Measurements from ENCODE around the gene KRT81. TPM values are rescaled to one million over a fixed set of nuclear protein-coding genes. Genes with fewer than 3 reads are reported as not detected.
A peak's percentile ranks its signal among the peaks of the same experiment; 100 is the strongest.
"Not testable (repeated sequence)": the region's sequence is repeated elsewhere in the genome, so short reads cannot be mapped to it uniquely, and the experiment has no call there.

The KRT81 gene
- total RNA-seq, 2 experiments from 2014 or later: not detected

- H3K9me3 Mint-ChIP-seq; H3K4me3 Mint-ChIP-seq; H3K36me3 Mint-ChIP-seq (ENCODE audit: low read depth); POLR2A ChIA-PET; H3K4me1 Mint-ChIP-seq (ENCODE audit: low read depth); intact Hi-C loops (cut with micrococcal nuclease); H3K27ac Mint-ChIP-seq: not testable (repeated sequence)
- TF ChIP-seq CTCF (IDR thresholded peaks at IDR 0.05): peak; percentile 19
- ATAC-seq: peak; percentile 34
- peaks cover 17% of the 10 kb centered on the region for H3K27me3 Mint-ChIP-seq
- DNase-seq: peak; percentile 60
- CTCF ChIA-PET: interaction anchor here (1.3 to 2.6 kb wide), 6 partner anchors 8 to 37 kb away, joined by 3 to 11 read pairs (median 4); no protein-coding TSS in a partner anchor
These were observed 24.4 kb upstream of the KRT81 start for GRCh38 chr12:52315721-52316120.

- no peak for DNase-seq
- no peaks in the 10 kb centered on the region for H3K36me3 Mint-ChIP-seq (ENCODE audit: low read depth)
- H3K4me3 Mint-ChIP-seq: no peak overlapping the region
- no peak for ATAC-seq
- no peaks in the 10 kb centered on the region for H3K9me3 Mint-ChIP-seq
- TF ChIP-seq CTCF (IDR thresholded peaks at IDR 0.05): no peak
- intact Hi-C loops (cut with micrococcal nuclease): no loop called here
- H3K4me1 Mint-ChIP-seq (ENCODE audit: low read depth): no peaks in the 10 kb centered on the region
- POLR2A ChIA-PET: no interaction called here
- H3K27me3 Mint-ChIP-seq: peaks cover 21% of the 10 kb centered on the region
- CTCF ChIA-PET: interaction anchor here (1.1 to 2.6 kb wide), 4 partner anchors 13 to 58 kb away, joined by 3 to 11 read pairs (median 4); no protein-coding TSS in a partner anchor
- no peak overlapping the region for H3K27ac Mint-ChIP-seq
These were observed 23.2 kb upstream of the KRT81 start for GRCh38 chr12:52314511-52314910.

GRCh38 chr12:52313926-52314325, 22.6 kb upstream of the KRT81 start:
- DNase-seq: no peak
- no peak for ATAC-seq
- no peaks in the 10 kb centered on the region for H3K36me3 Mint-ChIP-seq (ENCODE audit: low read depth)
- H3K27me3 Mint-ChIP-seq: peaks cover 27% of the 10 kb centered on the region
- no peak overlapping the region for H3K27ac Mint-ChIP-seq
- POLR2A ChIA-PET: no interaction called here
- peaks cover under 1% of the 10 kb centered on the region for H3K4me1 Mint-ChIP-seq (ENCODE audit: low read depth)
- no peak overlapping the region for H3K4me3 Mint-ChIP-seq
- no peak for TF ChIP-seq CTCF (IDR thresholded peaks at IDR 0.05)
- no peaks in the 10 kb centered on the region for H3K9me3 Mint-ChIP-seq
- intact Hi-C loops (cut with micrococcal nuclease): no loop called here
- CTCF ChIA-PET: interaction anchor here (1.5 kb wide), 1 partner anchor 35 kb away, joined by 4 read pairs; no protein-coding TSS in a partner anchor

- intact Hi-C loops (cut with micrococcal nuclease): no loop called here
- H3K9me3 Mint-ChIP-seq: no peaks in the 10 kb centered on the region
- no peak for ATAC-seq
- H3K27ac Mint-ChIP-seq: no peak overlapping the region
- POLR2A ChIA-PET: no interaction called here
- no peaks in the 10 kb centered on the region for H3K36me3 Mint-ChIP-seq (ENCODE audit: low read depth)
- no peak for TF ChIP-seq CTCF (IDR thresholded peaks at IDR 0.05)
- H3K27me3 Mint-ChIP-seq: peaks cover 30% of the 10 kb centered on the region
- CTCF ChIA-PET: no interaction called here
- peaks cover 3% of the 10 kb centered on the region for H3K4me1 Mint-ChIP-seq (ENCODE audit: low read depth)
- no peak overlapping the region for H3K4me3 Mint-ChIP-seq
- no peak for DNase-seq
These were observed 22.1 kb upstream of the KRT81 start for GRCh38 chr12:52313461-52313860.

GRCh38 chr12:52312086-52312485, 20.8 kb upstream of the KRT81 start:
- Mint-ChIP-seq H3K9me3 (no peaks in the 10 kb centered on the region), H3K27me3 (peaks cover 42% of the 10 kb centered on the region), H3K36me3 (ENCODE audit: low read depth) (no peaks in the 10 kb centered on the region), H3K27ac (no peak overlapping the region), H3K4me3 (no peak overlapping the region), H3K4me1 (ENCODE audit: low read depth) (peaks cover 3% of the 10 kb centered on the region)
- DNase-seq: no peak
- TF ChIP-seq CTCF (IDR thresholded peaks at IDR 0.05): no peak
- CTCF ChIA-PET: interaction anchor here (0.7 to 4.6 kb wide), 6 partner anchors 15 to 669 kb away, joined by 3 to 28 read pairs (median 4); no protein-coding TSS in a partner anchor
- ATAC-seq: no peak
- intact Hi-C loops (cut with micrococcal nuclease): no loop called here
- POLR2A ChIA-PET: interaction anchor here (1.0 kb wide), 1 partner anchor 57 kb away, joined by 3 read pairs; no protein-coding TSS in a partner anchor

All from activated CD8-positive, alpha-beta T cell treated with anti-CD3 and anti-CD28 coated beads for 36 hours (primary cell).